Superior temporal gyrus (tissue), 1 donor: ENCODE results near the gene INPP5D.
"Not testable (repeated sequence)": the region's sequence is repeated elsewhere in the genome, so short reads cannot be mapped to it uniquely, and the experiment has no call there.

Experiments used
- DNase-seq: peaks from one replicate; pipeline ENCODE4 v3.0.0-alpha.2; 2016; ENCODE audit errors: extremely low spot score

INPP5D gene

GRCh38 chr2:233059797-233060500 lies at the start of gene INPP5D:
Gene INPP5D, plus strand, starts transcription at chr2:233060342. Its CDS starts 137 bp downstream, at chr2:233060479.
- no peak for DNase-seq

GRCh38 chr2:233010569-233011267 lies 49.4 kb upstream of the INPP5D start:
- no peak for DNase-seq

- no peak for DNase-seq
Observed at GRCh38 chr2:233011268-233011650, 48.9 kb upstream of the INPP5D start.

GRCh38 chr2:233011702-233012131 lies 48.4 kb upstream of the INPP5D start:
- no peak for DNase-seq

- DNase-seq: no peak
Observed at GRCh38 chr2:233012301-233012971, 47.7 kb upstream of the INPP5D start.

GRCh38 chr2:233013027-233013461 lies 47.1 kb upstream of the INPP5D start, which contains the start of gene NGEF:
Gene NGEF, minus strand, starts transcription at chr2:233013256. Its CDS starts 38,366 bp downstream, at chr2:232974890.
- DNase-seq: no peak

GRCh38 chr2:233013650-233014049 lies 46.5 kb upstream of the INPP5D start:
- no peak for DNase-seq

GRCh38 chr2:233015019-233015645 lies 45.0 kb upstream of the INPP5D start:
- DNase-seq: no peak

GRCh38 chr2:233017947-233018346 lies 42.2 kb upstream of the INPP5D start:
- no peak for DNase-seq

GRCh38 chr2:233019610-233020009 lies 40.5 kb upstream of the INPP5D start:
- not testable (repeated sequence) for DNase-seq

- DNase-seq: no peak
Observed at GRCh38 chr2:233020454-233020853, 39.7 kb upstream of the INPP5D start.

- no peak for DNase-seq
Observed at GRCh38 chr2:233021771-233022170, 38.4 kb upstream of the INPP5D start.

GRCh38 chr2:233022561-233022960 lies 37.6 kb upstream of the INPP5D start:
- DNase-seq: no peak

GRCh38 chr2:233023007-233023760 lies 37.0 kb upstream of the INPP5D start:
- no peak for DNase-seq

- no peak for DNase-seq
Observed at GRCh38 chr2:233023761-233024410, 36.3 kb upstream of the INPP5D start.

GRCh38 chr2:233025706-233026105 lies 34.4 kb upstream of the INPP5D start:
- no peak for DNase-seq

- DNase-seq: no peak
Observed at GRCh38 chr2:233026198-233026813, 33.8 kb upstream of the INPP5D start.

- no peak for DNase-seq
Observed at GRCh38 chr2:233029321-233029720, 30.8 kb upstream of the INPP5D start.

- no peak for DNase-seq
Observed at GRCh38 chr2:233031556-233032500, 28.3 kb upstream of the INPP5D start.
